ENCODE data around the gene IFITM1.

IFITM1 gene

GRCh38 chr11:313787-314553 lies at the start of gene IFITM1:
Gene IFITM1 (plus strand): TSS chr11:314040. CDS start chr11:314171, 131 bp downstream.
- DNase-seq, result peak; percentile 63 to 64

GRCh38 chr11:266676-267439 lies 47.0 kb upstream of the IFITM1 start:
- peak; percentile 13 to 23 for DNase-seq

- DNase-seq, result peak; percentile 50 to 53
These were observed 46.3 kb upstream of the IFITM1 start for GRCh38 chr11:267491-267994.

- DNase-seq, result peak; percentile 72 to 74
These were observed 45.1 kb upstream of the IFITM1 start for GRCh38 chr11:268716-269145.

GRCh38 chr11:269146-269890 lies 44.5 kb upstream of the IFITM1 start:
- DNase-seq, result peak; percentile 84 to 88

GRCh38 chr11:270451-271318 lies 43.2 kb upstream of the IFITM1 start:
- no peak for DNase-seq

- DNase-seq, result no peak
These were observed 42.5 kb upstream of the IFITM1 start for GRCh38 chr11:271319-271715.

- no peak for DNase-seq
These were observed 41.5 kb upstream of the IFITM1 start for GRCh38 chr11:272195-272930.

- no peak for DNase-seq
These were observed 41.0 kb upstream of the IFITM1 start for GRCh38 chr11:272931-273198.

- DNase-seq, result no peak
These were observed 37.6 kb upstream of the IFITM1 start for GRCh38 chr11:276219-276618.

- no peak for DNase-seq
These were observed 35.6 kb upstream of the IFITM1 start, which contains the start of gene NLRP6 for GRCh38 chr11:278001-278951. Gene NLRP6 (plus strand): TSS chr11:278407. CDS start chr11:278570, 163 bp downstream.

GRCh38 chr11:279040-279965 lies 34.5 kb upstream of the IFITM1 start:
- no peak for DNase-seq

GRCh38 chr11:279966-280705 lies 33.7 kb upstream of the IFITM1 start:
- DNase-seq, result no peak

GRCh38 chr11:280706-281485 lies 32.9 kb upstream of the IFITM1 start:
- no peak for DNase-seq

GRCh38 chr11:281486-282161 lies 32.2 kb upstream of the IFITM1 start:
- no peak for DNase-seq

- DNase-seq, result no peak
These were observed 31.7 kb upstream of the IFITM1 start for GRCh38 chr11:282171-282570.

All from AML-193 (cell line).